Neural cell (in vitro differentiated cells): ENCODE measurements around the gene CACNA2D4. TPM values are rescaled to one million over a fixed set of nuclear protein-coding genes. Genes with fewer than 3 reads are reported as not detected.

Source experiments
- H2AFZ ChIP-seq: fragments of 200-600, 300-800 bp; sonication (generic), shearing (Covaris generic); 2 replicates; pipeline ENCODE4 v1.6.0; 2014; ENCODE audit warnings: low read depth, mild to moderate bottlenecking, antibody characterized with exemption, low read length, moderate library complexity
- H3F3A ChIP-seq: fragments of 200-600 bp; shearing (Covaris generic); 2 replicates; pipeline ENCODE4 v1.6.1; 2016; ENCODE audit warnings: mild to moderate bottlenecking, moderate library complexity, mixed read lengths, antibody characterized with exemption, low read length; ENCODE audit not compliant: insufficient read depth, poor library complexity, severe bottlenecking
- H3K27ac ChIP-seq: fragments of 200-600, 300-800 bp; sonication (generic), shearing (Covaris generic); 2 replicates; pipeline ENCODE4 v1.5.1; 2014; ENCODE audit warnings: mild to moderate bottlenecking, low read length, moderate library complexity
- H3K27me3 ChIP-seq: fragments of 300-800, 200-600 bp; sonication (generic), shearing (Covaris generic); 2 replicates; pipeline ENCODE4 v1.6.0; 2014; ENCODE audit warnings: mild to moderate bottlenecking, low read depth, low read length, moderate library complexity; ENCODE audit not compliant: insufficient read depth
- H3K36me3 ChIP-seq: fragments of 300-800, 200-600 bp; sonication (generic), shearing (Covaris generic); 2 replicates; pipeline ENCODE4 v1.5.1; 2014; ENCODE audit warnings: mild to moderate bottlenecking, antibody characterized with exemption, low read length, moderate library complexity; ENCODE audit not compliant: insufficient read depth
- H3K4me2 ChIP-seq: fragments of 300-800, 200-600 bp; sonication (generic), shearing (Covaris generic); 2 replicates; pipeline ENCODE4 v1.6.0; 2014; ENCODE audit warnings: mild to moderate bottlenecking, low read length
- H3K4me3 ChIP-seq: fragments of 300-800, 200-600 bp; sonication (generic), shearing (Covaris generic); 2 replicates; pipeline ENCODE4 v1.5.1; 2014; ENCODE audit warnings: mild to moderate bottlenecking, low read length, moderate library complexity
- H3K79me2 ChIP-seq: fragments of 200-600 bp; shearing (Covaris generic); replicated peaks from 2 replicates; pipeline ENCODE4 v1.6.0; 2014; ENCODE audit warnings: mild to moderate bottlenecking, low read length, moderate library complexity; ENCODE audit not compliant: insufficient read depth
- H3K9ac ChIP-seq: fragments of 300-800, 200-600 bp; sonication (generic), shearing (Covaris generic); 2 replicates; pipeline ENCODE4 v1.6.1; 2016; ENCODE audit warnings: mild to moderate bottlenecking, low read length, mixed read lengths
- H3K9me2 ChIP-seq: fragments of 200-600 bp; shearing (Covaris generic); 2 replicates; pipeline ENCODE4 v1.6.1; 2016; ENCODE audit warnings: mild to moderate bottlenecking, low read length, mixed read lengths; ENCODE audit not compliant: insufficient read depth
- H3K9me3 ChIP-seq: fragments of 200-600, 300-800 bp; sonication (generic), shearing (Covaris generic); 2 replicates; pipeline ENCODE4 v1.6.1; 2016; ENCODE audit warnings: mild to moderate bottlenecking, mixed run types, low read length, moderate library complexity, mixed read lengths
- H4K20me1 ChIP-seq: fragments of 200-600 bp; shearing (Covaris generic); 2 replicates; pipeline ENCODE4 v1.6.1; 2016; ENCODE audit warnings: mild to moderate bottlenecking, mixed run types; ENCODE audit not compliant: insufficient read depth
- CTCF ChIP-seq: fragments of 450-650 bp; IDR thresholded peaks from 2 replicates; pipeline ENCODE4 v1.5.1; 2014; ENCODE audit warnings: antibody characterized with exemption, mild to moderate bottlenecking, moderate library complexity; ENCODE audit not compliant: poor library complexity, severe bottlenecking
- EP300 ChIP-seq: fragments of 450-650 bp; conservative IDR thresholded peaks from 2 replicates; pipeline ENCODE4 v1.6.1; 2014; ENCODE audit warnings: antibody characterized with exemption, mild to moderate bottlenecking, moderate library complexity; ENCODE audit not compliant: poor library complexity, severe bottlenecking
- EZH2 ChIP-seq: fragments of 200-600, 300-800 bp; shearing (Covaris generic), sonication (generic); IDR thresholded peaks from 2 replicates; pipeline ENCODE4 v1.6.1; 2014; ENCODE audit warnings: antibody characterized with exemption, low read length, borderline replicate concordance, mild to moderate bottlenecking; ENCODE audit not compliant: insufficient read depth, poor library complexity, severe bottlenecking
- MXI1 ChIP-seq: fragments of 450-650 bp; conservative IDR thresholded peaks from 2 replicates; pipeline ENCODE4 v1.6.1; 2014; ENCODE audit warnings: antibody characterized with exemption, mild to moderate bottlenecking; ENCODE audit not compliant: poor library complexity, severe bottlenecking
- POLR2AphosphoS5 ChIP-seq: IDR thresholded peaks from 2 replicates; pipeline ENCODE4 v1.6.1; 2012
- RAD21 ChIP-seq: fragments of 450-650 bp; conservative IDR thresholded peaks from 2 replicates; pipeline ENCODE4 v1.6.1; 2014; ENCODE audit warnings: antibody characterized with exemption, mild to moderate bottlenecking, moderate library complexity
- REST ChIP-seq: IDR thresholded peaks from 2 replicates; pipeline ENCODE4 v1.6.1; 2012; ENCODE audit warnings: borderline replicate concordance
- SMC3 ChIP-seq: fragments of 450-650 bp; conservative IDR thresholded peaks from 2 replicates; pipeline ENCODE4 v1.6.1; 2014; ENCODE audit warnings: antibody characterized with exemption, mild to moderate bottlenecking, moderate library complexity; ENCODE audit not compliant: poor library complexity
- TAF1 ChIP-seq: IDR thresholded peaks from 2 replicates; pipeline ENCODE4 v1.6.1; 2012; ENCODE audit warnings: low read depth
- polyA plus RNA-seq: library from polyadenylated mRNA; depleted of rRNA; stranded (reverse); fragments of >200 nt; gene quantifications from 2 replicates; pipeline ENCODE4 v1.2.3, GENCODE V29; 2014

The CACNA2D4 gene
- polyA plus RNA-seq, 1 donor from 2014 or later = not detected

GRCh38 chr12:1939331-1939730 lies 20.9 kb upstream of the CACNA2D4 start:
- TF ChIP-seq POLR2AphosphoS5 (no peak), CTCF (no peak), TAF1 (no peak), MXI1 (no peak), EP300 (no peak), EZH2 (no peak), SMC3 (no peak), RAD21 (no peak), REST (no peak)
- H3K36me3 ChIP-seq = no peaks in the 10 kb centered on the region
- no peaks in the 10 kb centered on the region for H3F3A ChIP-seq
- H4K20me1 ChIP-seq = no peaks in the 10 kb centered on the region
- no peaks in the 10 kb centered on the region for H3K9me3 ChIP-seq
- no peak overlapping the region for H3K4me3 ChIP-seq
- H3K4me2 ChIP-seq = no peak overlapping the region
- no peaks in the 10 kb centered on the region for H3K27me3 ChIP-seq
- no peaks in the 10 kb centered on the region for H3K79me2 ChIP-seq
- H3K9me2 ChIP-seq = no peaks in the 10 kb centered on the region
- no peak overlapping the region for H2AFZ ChIP-seq
- H3K9ac ChIP-seq = no peak overlapping the region
- no peak overlapping the region for H3K27ac ChIP-seq

GRCh38 chr12:1937481-1938224 lies 19.2 kb upstream of the CACNA2D4 start:
- no peaks in the 10 kb centered on the region for H3K9me3 ChIP-seq
- H3K4me2 ChIP-seq = no peak overlapping the region
- H3F3A ChIP-seq = no peaks in the 10 kb centered on the region
- no peak overlapping the region for H3K27ac ChIP-seq
- H3K9me2 ChIP-seq = no peaks in the 10 kb centered on the region
- H3K9ac ChIP-seq = no peak overlapping the region
- no peaks in the 10 kb centered on the region for H4K20me1 ChIP-seq
- TF ChIP-seq SMC3 = no peak
- no peak for TF ChIP-seq REST
- H3K27me3 ChIP-seq = no peaks in the 10 kb centered on the region
- no peak overlapping the region for H3K4me3 ChIP-seq
- no peaks in the 10 kb centered on the region for H3K79me2 ChIP-seq
- no peaks in the 10 kb centered on the region for H3K36me3 ChIP-seq
- H2AFZ ChIP-seq = no peak overlapping the region
